Measurements from ENCODE around the gene SPARCL1. TPM values are rescaled to one million over a fixed set of nuclear protein-coding genes. Genes with fewer than 3 reads are reported as not detected.

Gene SPARCL1
- total and polyA plus RNA-seq, 4 donors = 93.2 to 486 (median 358) TPM

GRCh38 chr4:87541521-87541920 is 12.3 kb upstream of the SPARCL1 start:
- Histone ChIP-seq H3K4me3 (no peak overlapping the region), H3K9me3 (ENCODE audit: control insufficient read depth in 4 of 4, insufficient read depth in 3 of 4, low read length in 3 of 4) (peaks cover 0 to 2% (median 0%) of the 10 kb centered on the region in 4 donors), H3K9ac (ENCODE audit: insufficient read depth in 1 of 2, low read length in 2 of 2) (no peak overlapping the region), H3K27me3 (ENCODE audit: control insufficient read depth in 3 of 3, insufficient read depth in 3 of 3, low read length in 2 of 3) (no peaks in the 10 kb centered on the region), H3K27ac (ENCODE audit: low read depth in 1 of 2, low read length in 1 of 2) (peak overlapping the region in 1 of 2 donors; percentile 4), H3K36me3 (ENCODE audit: control insufficient read depth in 4 of 4, insufficient read depth in 4 of 4, low read length in 4 of 4) (no peaks in the 10 kb centered on the region), H3K4me1 (ENCODE audit: control insufficient read depth in 5 of 5, insufficient read depth in 5 of 5, low read length in 5 of 5) (peaks cover 0 to 8% (median 2%) of the 10 kb centered on the region in 5 donors)
- no peak for TF ChIP-seq CTCF (IDR thresholded peaks at IDR 0.05; ENCODE audit: control extremely low read depth, extremely low read depth)
- 70 to 74% methylated on average over 4 of the region's 4 CpGs for WGBS, 2 donors
- DNase-seq (no peak), ATAC-seq (ENCODE audit: insufficient read depth, low FRiP score) (no peak)

- peak; percentile 38 to 91 (median 84) for DNase-seq
- Histone ChIP-seq H3K36me3 (ENCODE audit: control insufficient read depth in 4 of 4, insufficient read depth in 4 of 4, low read length in 4 of 4) (no peaks in the 10 kb centered on the region), H3K4me3 (no peak overlapping the region), H3K9ac (ENCODE audit: insufficient read depth in 1 of 2, low read length in 2 of 2) (peak overlapping the region in 1 of 2 donors; percentile 35), H3K4me1 (ENCODE audit: control insufficient read depth in 5 of 5, insufficient read depth in 5 of 5, low read length in 5 of 5) (peaks cover 0 to 8% (median 2%) of the 10 kb centered on the region in 5 donors), H3K27ac (ENCODE audit: low read depth in 1 of 2, low read length in 1 of 2) (peak overlapping the region in 1 of 2 donors; percentile 33), H3K27me3 (ENCODE audit: control insufficient read depth in 3 of 3, insufficient read depth in 3 of 3, low read length in 2 of 3) (no peaks in the 10 kb centered on the region), H3K9me3 (ENCODE audit: control insufficient read depth in 4 of 4, insufficient read depth in 3 of 4, low read length in 3 of 4) (peaks cover 0 to 2% (median 0%) of the 10 kb centered on the region in 4 donors)
- no peak for ATAC-seq (ENCODE audit: insufficient read depth, low FRiP score)
- WGBS, 2 donors = 83 to 88% methylated on average over 15 of the region's 15 CpGs
- TF ChIP-seq CTCF (IDR thresholded peaks at IDR 0.05; ENCODE audit: control extremely low read depth, extremely low read depth) = no peak
Measured at GRCh38 chr4:87540146-87541058, 11.2 kb upstream of the SPARCL1 start.

- WGBS, 2 donors = 92 to 97% methylated on average over 1 of the region's 1 CpG
- peaks cover 0 to 2% (median 0%) of the 10 kb centered on the region in 4 donors for H3K9me3 ChIP-seq (ENCODE audit: control insufficient read depth in 4 of 4, insufficient read depth in 3 of 4, low read length in 3 of 4)
Measured at GRCh38 chr4:87532907-87533306, 3.7 kb upstream of the SPARCL1 start.

More at GRCh38 chr4:87532907-87533306, 3.7 kb upstream of the SPARCL1 start:
- no peak for TF ChIP-seq CTCF (IDR thresholded peaks at IDR 0.05; ENCODE audit: control extremely low read depth, extremely low read depth)
- H3K9ac ChIP-seq (ENCODE audit: insufficient read depth in 1 of 2, low read length in 2 of 2) = no peak overlapping the region
- no peaks in the 10 kb centered on the region for H3K36me3 ChIP-seq (ENCODE audit: control insufficient read depth in 4 of 4, insufficient read depth in 4 of 4, low read length in 4 of 4)
- ATAC-seq (ENCODE audit: insufficient read depth, low FRiP score) (no peak), DNase-seq (no peak)
- H3K27me3 ChIP-seq (ENCODE audit: control insufficient read depth in 3 of 3, insufficient read depth in 3 of 3, low read length in 2 of 3) = no peaks in the 10 kb centered on the region
- peaks cover 1 to 36% (median 7%) of the 10 kb centered on the region in 5 donors for H3K4me1 ChIP-seq (ENCODE audit: control insufficient read depth in 5 of 5, insufficient read depth in 5 of 5, low read length in 5 of 5)
- peak overlapping the region in 1 of 2 donors; percentile 59 for H3K27ac ChIP-seq (ENCODE audit: low read depth in 1 of 2, low read length in 1 of 2)
- H3K4me3 ChIP-seq = no peak overlapping the region
